Measurements from ENCODE around the gene FRYL. TPM values are rescaled to one million over a fixed set of nuclear protein-coding genes. Genes with fewer than 3 reads are reported as not detected.

FRYL gene
- total and polyA plus RNA-seq, 2 experiments from 2014 or later = 15.7 to 82.3 TPM

DNA sequence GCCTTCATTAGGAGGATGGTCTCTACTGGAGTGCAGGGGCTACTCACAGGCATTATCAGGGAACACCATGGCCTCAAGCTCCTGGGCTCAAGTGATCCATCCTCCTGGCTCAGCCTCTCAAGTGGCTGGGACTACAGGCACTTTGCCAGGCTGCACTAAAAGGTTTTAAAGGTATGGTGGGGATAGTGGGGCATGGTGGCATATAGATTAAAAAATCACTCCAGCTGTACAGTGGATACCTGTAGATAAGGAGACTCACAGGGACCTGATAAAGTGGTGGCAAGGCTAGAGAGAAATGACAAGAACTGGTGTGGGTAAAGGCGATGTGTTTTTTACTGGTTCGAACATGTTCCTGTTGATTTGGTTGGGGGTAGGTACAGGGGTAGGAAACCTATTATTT lies 284.1 kb downstream of the FRYL start:
- Histone ChIP-seq H3K9me2 (replicated peaks; ENCODE audit: insufficient read depth) (no peaks in the 10 kb centered on the region), H3K4me3 (no peak overlapping the region), H3K9me3 (ENCODE audit: low read depth) (no peaks in the 10 kb centered on the region), H3K27me3 (peaks cover 20% of the 10 kb centered on the region), H3K4me2 (no peak overlapping the region), H3K4me1 (ENCODE audit: insufficient read depth) (no peaks in the 10 kb centered on the region), H3K27ac (no peak overlapping the region), H3K36me3 (replicated peaks; ENCODE audit: insufficient read depth, low read depth) (no peaks in the 10 kb centered on the region), H4K20me1 (ENCODE audit: insufficient read depth, poor library complexity, severe bottlenecking) (no peaks in the 10 kb centered on the region), H3K79me2 (no peaks in the 10 kb centered on the region), H2AFZ (no peak overlapping the region)
- 92% methylated on average over 2 of the region's 2 CpGs for WGBS (ENCODE audit: low lambda C conversion rate, missing lambda C conversion rate)
- TF ChIP-seq, protein P1, sequence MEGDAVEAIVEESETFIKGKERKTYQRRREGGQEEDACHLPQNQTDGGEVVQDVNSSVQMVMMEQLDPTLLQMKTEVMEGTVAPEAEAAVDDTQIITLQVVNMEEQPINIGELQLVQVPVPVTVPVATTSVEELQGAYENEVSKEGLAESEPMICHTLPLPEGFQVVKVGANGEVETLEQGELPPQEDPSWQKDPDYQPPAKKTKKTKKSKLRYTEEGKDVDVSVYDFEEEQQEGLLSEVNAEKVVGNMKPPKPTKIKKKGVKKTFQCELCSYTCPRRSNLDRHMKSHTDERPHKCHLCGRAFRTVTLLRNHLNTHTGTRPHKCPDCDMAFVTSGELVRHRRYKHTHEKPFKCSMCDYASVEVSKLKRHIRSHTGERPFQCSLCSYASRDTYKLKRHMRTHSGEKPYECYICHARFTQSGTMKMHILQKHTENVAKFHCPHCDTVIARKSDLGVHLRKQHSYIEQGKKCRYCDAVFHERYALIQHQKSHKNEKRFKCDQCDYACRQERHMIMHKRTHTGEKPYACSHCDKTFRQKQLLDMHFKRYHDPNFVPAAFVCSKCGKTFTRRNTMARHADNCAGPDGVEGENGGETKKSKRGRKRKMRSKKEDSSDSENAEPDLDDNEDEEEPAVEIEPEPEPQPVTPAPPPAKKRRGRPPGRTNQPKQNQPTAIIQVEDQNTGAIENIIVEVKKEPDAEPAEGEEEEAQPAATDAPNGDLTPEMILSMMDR (IDR thresholded peaks at IDR 0.05; ENCODE audit: poor library complexity) = no peak
- TF ChIP-seq EZH2phosphoT487 (IDR thresholded peaks at IDR 0.05; ENCODE audit: low read depth, severe bottlenecking, unreplicated experiment) (no peak), EZH2 (IDR thresholded peaks at IDR 0.05; ENCODE audit: borderline replicate concordance) (no peak)
- DNase-seq (ENCODE audit: low spot score) = no peak

GRCh38 chr4:48493452-48494100 lies 286.5 kb downstream of the FRYL start:
- H3K9me2 ChIP-seq (replicated peaks; ENCODE audit: insufficient read depth) = no peaks in the 10 kb centered on the region
- no peak overlapping the region for H3K4me3 ChIP-seq
- WGBS (ENCODE audit: low lambda C conversion rate, missing lambda C conversion rate) = 64% methylated on average over 4 of the region's 4 CpGs
- no peak overlapping the region for H3K4me2 ChIP-seq
- no peaks in the 10 kb centered on the region for H4K20me1 ChIP-seq (ENCODE audit: insufficient read depth, poor library complexity, severe bottlenecking)
- H3K27me3 ChIP-seq = peaks cover 44% of the 10 kb centered on the region
- no peaks in the 10 kb centered on the region for H3K79me2 ChIP-seq
- no peak overlapping the region for H3K27ac ChIP-seq
- H2AFZ ChIP-seq = no peak overlapping the region
- H3K4me1 ChIP-seq (ENCODE audit: insufficient read depth) = no peaks in the 10 kb centered on the region
- TF ChIP-seq EZH2phosphoT487 (IDR thresholded peaks at IDR 0.05; ENCODE audit: low read depth, severe bottlenecking, unreplicated experiment) = no peak
- no peak for TF ChIP-seq EZH2 (IDR thresholded peaks at IDR 0.05; ENCODE audit: borderline replicate concordance)
- TF ChIP-seq, protein P1 (IDR thresholded peaks at IDR 0.05; ENCODE audit: poor library complexity) = no peak
- no peaks in the 10 kb centered on the region for H3K36me3 ChIP-seq (replicated peaks; ENCODE audit: insufficient read depth, low read depth)
- DNase-seq (ENCODE audit: low spot score) = no peak
- no peaks in the 10 kb centered on the region for H3K9me3 ChIP-seq (ENCODE audit: low read depth)

DNA sequence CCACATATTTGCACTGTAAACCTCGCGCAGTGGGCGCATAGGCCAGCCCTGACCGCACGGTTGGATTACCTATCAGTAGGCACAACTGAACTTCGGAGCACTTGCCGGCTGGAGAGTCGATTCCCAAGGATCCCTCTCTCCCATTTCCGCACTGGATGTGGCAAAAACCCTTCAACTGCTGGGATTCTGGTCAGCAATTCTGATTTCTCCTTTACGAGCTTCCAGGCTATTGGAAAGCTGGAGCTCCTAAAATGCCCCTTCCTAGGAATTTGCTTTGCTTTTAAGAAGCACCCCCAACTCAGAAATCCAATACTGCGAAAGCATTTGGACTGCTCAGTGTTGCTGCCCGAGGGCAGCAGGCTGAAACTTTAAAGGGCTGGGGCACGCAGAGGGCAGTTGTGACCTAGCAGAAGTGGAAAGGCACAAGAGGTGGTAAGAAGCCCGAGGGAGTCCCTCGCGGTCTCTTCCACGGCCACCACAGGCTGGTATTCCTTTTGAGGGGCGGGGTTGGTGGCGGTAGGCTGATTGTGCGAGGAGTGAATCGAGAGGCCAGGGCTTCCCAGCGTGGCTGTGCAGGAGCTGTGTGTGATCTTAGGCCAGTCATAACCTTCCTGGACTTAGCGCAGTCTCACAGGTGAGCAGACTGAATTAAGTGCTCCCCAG lies 288.4 kb downstream of the FRYL start:
- Histone ChIP-seq H3K4me3 (no peak overlapping the region), H4K20me1 (ENCODE audit: insufficient read depth, poor library complexity, severe bottlenecking) (no peaks in the 10 kb centered on the region), H3K27me3 (peaks cover 62% of the 10 kb centered on the region), H3K9me2 (replicated peaks; ENCODE audit: insufficient read depth) (no peaks in the 10 kb centered on the region), H3K4me2 (peak overlapping the region; percentile 84), H3K9me3 (ENCODE audit: low read depth) (no peaks in the 10 kb centered on the region), H3K36me3 (replicated peaks; ENCODE audit: insufficient read depth, low read depth) (no peaks in the 10 kb centered on the region), H3K4me1 (ENCODE audit: insufficient read depth) (no peaks in the 10 kb centered on the region), H2AFZ (peak overlapping the region; percentile 49), H3K27ac (no peak overlapping the region), H3K79me2 (no peaks in the 10 kb centered on the region)
- no peak for TF ChIP-seq EZH2 (IDR thresholded peaks at IDR 0.05; ENCODE audit: borderline replicate concordance)
- peak; percentile 6 for TF ChIP-seq EZH2phosphoT487 (IDR thresholded peaks at IDR 0.05; ENCODE audit: low read depth, severe bottlenecking, unreplicated experiment)
- WGBS (ENCODE audit: low lambda C conversion rate, missing lambda C conversion rate) = 61% methylated on average over 23 of the region's 23 CpGs
- no peak for DNase-seq (ENCODE audit: low spot score)

Measured in hepatocyte (in vitro differentiated cells).